SK-N-MC (cell line): Measurements from ENCODE around the gene KIAA1671.

Experiments
- EZH2 ChIP-seq: fragments of 200-600 bp; sonication (generic); IDR thresholded peaks from one replicate; pipeline ENCODE4 v1.6.1; 2017; ENCODE audit warnings: antibody characterized with exemption
- POLR2AphosphoS5 ChIP-seq: IDR thresholded peaks from 2 replicates; pipeline ENCODE4 v1.6.1; 2012; ENCODE audit warnings: mild to moderate bottlenecking, low read depth, low read length, borderline replicate concordance

GRCh38 chr22:25130462-25130861 lies 177.9 kb downstream of the KIAA1671 start:
- TF ChIP-seq POLR2AphosphoS5, result no peak
- TF ChIP-seq EZH2, result no peak
